Heart left ventricle (tissue), 16 donors: Measurements from ENCODE around the gene DOCK2. TPM values are rescaled to one million over a fixed set of nuclear protein-coding genes. Genes with fewer than 3 reads are reported as not detected.

ENCODE experiments used
- ATAC-seq, 4 donors: fragments of 200-7000 bp; cut with Tn5 transposase; one replicate each; pipeline ENCODE4 v1.9.1; 2020 to 2022; ENCODE audit warnings: moderate library complexity in 4 of 4, mild to moderate bottlenecking in 3 of 4, moderate number of reproducible peaks in 1 of 4
- DNase-seq, 5 donors: peaks; one replicate each; pipeline ENCODE4 v3.0.0-alpha.2; 2020
- H3K27ac ChIP-seq, 12 donors: fragments of 200-600 bp; sonication (generic) in 4 of 12; one replicate each; pipeline versions ENCODE4 v1.5.0 to v1.8.0; 2016 to 2022; ENCODE audit warnings: mild to moderate bottlenecking in 2 of 12
- H3K27me3 ChIP-seq, 9 donors: fragments of 200-600 bp; sonication (generic) in 2 of 9; one replicate each; pipeline versions ENCODE4 v1.5.1 to v1.8.0; 2016 to 2022; ENCODE audit warnings: mild to moderate bottlenecking in 3 of 9
- H3K36me3 ChIP-seq, 9 donors: fragments of 200-600 bp; sonication (generic) in 2 of 9; one replicate each; pipeline versions ENCODE4 v1.5.0 to v1.8.0; 2018 to 2022; ENCODE audit warnings: mild to moderate bottlenecking in 2 of 9
- H3K4me1 ChIP-seq, 12 donors: fragments of 200-600 bp; sonication (generic) in 4 of 12; one replicate each; pipeline versions ENCODE4 v1.5.0 to v1.8.0; 2016 to 2022; ENCODE audit warnings: mild to moderate bottlenecking in 3 of 12
- H3K4me3 ChIP-seq, 12 donors: fragments of 200-600 bp; sonication (generic) in 4 of 12; one replicate each; pipeline versions ENCODE4 v1.5.0 to v1.8.0; 2017 to 2022; ENCODE audit warnings: mild to moderate bottlenecking in 9 of 12, moderate library complexity in 4 of 12
- H3K9me3 ChIP-seq, 12 donors: fragments of 200-600 bp; sonication (generic) in 4 of 12; one replicate each; pipeline versions ENCODE4 v1.5.0 to v1.8.0; 2016 to 2022; ENCODE audit warnings: mild to moderate bottlenecking in 1 of 12
- CTCF ChIP-seq, 12 donors: fragments of 200-600 bp; sonication (generic) in 4 of 12; IDR thresholded peaks; one replicate each; pipeline versions ENCODE4 v1.5.0 to v1.8.0; 2018 to 2022; ENCODE audit warnings: antibody characterized with exemption in 12 of 12, mild to moderate bottlenecking in 5 of 12
- POLR2A ChIP-seq, 2 donors: fragments of 450-650 bp; IDR thresholded peaks; one replicate each; pipeline ENCODE4 v1.6.1; 2017; ENCODE audit warnings: antibody characterized with exemption in 2 of 2, mild to moderate bottlenecking in 2 of 2, moderate library complexity in 2 of 2
- WGBS, 4 donors: extraction: QIAGEN DNeasy Blood & Tissue Kit in 2 of 4; methylation state at CpG; one replicate each; pipeline versions ENCODE4 v1.1.5 to v1.1.7; 2013 to 2018; 5-methylcytosine and 5-hydroxymethylcytosine counted together
- intact Hi-C, 10 donors: fragments of 100-400 bp; cut with DNase I; formaldehyde crosslinking; loops; one replicate each; pipeline versions ENCODE4 v1.11.1 to v1.14.2; 2022
- polyA plus RNA-seq, 2 donors: library from polyadenylated mRNA; stranded (reverse); fragments of 200-250 nt; gene quantifications; one replicate each; pipeline ENCODE4 v1.2.3, GENCODE V29; 2013
- total RNA-seq, 9 donors: library from RNA; depleted of rRNA in 2 of 9; stranded (reverse); fragments of >200 nt in 2 of 9; fragmentation: NEBNext Ultra II Directional in 3 of 9; extraction: Animal tissue kit (Norgen Biotek cat#: 25700) in 3 of 9; gene quantifications; one replicate each; pipeline versions ENCODE4 v1.1.0 to v1.2.4, GENCODE V29; 2016 to 2023
- donor health status: ischemic (EF 13 %, LVEDD 7.1; RV severe dilation, severe dysfunction).
- donor health status: healthy with polysubstance abuse.
- donor health status: DM: no; HTN: yes; CAD: no.
- donor health status: DM: no; HTN: no; CAD: no.
- donor health status: ischemic (EF 25% LVEDD 6.9; RV normal size, moderate dysfunction).
- donor health status: ischemic (EF 25% LVEDD 5.7; RV mildly dilated, moderate dysfunction).
- donor health status: healthy.
- donor health status: DM: yes; HTN: yes; CAD: no.
- donor health status: ischemic (EF 35%, LVEDD 5.7; RV mildly dilated, moderate dysfunction).
- donor health status: nonischemic (EF 11% LVEDD 7.7; RV severe dilation, severe dysfunction).
- donor health status: DM: yes; HTN: yes; CAD: no.
- donor health status: PGD.
- donor health status: ischemic (EF 29% LVEDD 5.4; RV normal size, mild dysfunction).
- donor health status: nonischemic (EF 23%, LVEDD 6.1; RV moderate dilation, normal function).

Gene DOCK2
- total and polyA plus RNA-seq, 11 donors = 0.80 to 59.5 (median 4.6) TPM

- H3K27me3 ChIP-seq = peaks cover 0 to 6% (median 0%) of the 10 kb centered on the region in 9 donors
- H3K4me3 ChIP-seq = no peak overlapping the region
- peaks cover 0 to 65% (median 0%) of the 10 kb centered on the region in 9 donors for H3K36me3 ChIP-seq
- peaks cover 0 to 12% (median 0%) of the 10 kb centered on the region in 12 donors for H3K4me1 ChIP-seq
- TF ChIP-seq CTCF (IDR thresholded peaks at IDR 0.05) (no peak), POLR2A (IDR thresholded peaks at IDR 0.05) (no peak)
- H3K9me3 ChIP-seq = no peaks in the 10 kb centered on the region
- 55 to 64% (median 60%) methylated on average over 6 of the region's 6 CpGs for WGBS, 4 donors
- intact Hi-C loops = no loop called here
- DNase-seq (no peak), ATAC-seq (peak in 3 of 4 donors; percentile 31 to 40 (median 39))
- H3K27ac ChIP-seq = no peak overlapping the region
These were observed 108.5 kb downstream of the DOCK2 start for GRCh38 chr5:169745441-169746146.

- ATAC-seq = peak in 1 of 4 donors; percentile 36
These were observed 109.1 kb downstream of the DOCK2 start for GRCh38 chr5:169746147-169746694.

GRCh38 chr5:169748174-169748573 lies 111.1 kb downstream of the DOCK2 start:
- no peak for TF ChIP-seq POLR2A (IDR thresholded peaks at IDR 0.05)
- no peak for TF ChIP-seq CTCF (IDR thresholded peaks at IDR 0.05)
- peaks cover 0 to 3% (median 0%) of the 10 kb centered on the region in 12 donors for H3K4me1 ChIP-seq
- no peaks in the 10 kb centered on the region for H3K9me3 ChIP-seq
- 77 to 90% (median 81%) methylated on average over 3 of the region's 3 CpGs for WGBS, 4 donors
- no peak for ATAC-seq
- H3K27ac ChIP-seq = no peak overlapping the region
- no peak overlapping the region for H3K4me3 ChIP-seq
- peaks cover 0 to 74% (median 0%) of the 10 kb centered on the region in 9 donors for H3K36me3 ChIP-seq
- H3K27me3 ChIP-seq = peaks cover 0 to 6% (median 0%) of the 10 kb centered on the region in 9 donors
- DNase-seq = no peak
- intact Hi-C loops = no loop called here

More at GRCh38 chr5:169746147-169746694, 109.1 kb downstream of the DOCK2 start:
- H3K27ac ChIP-seq = no peak overlapping the region
- TF ChIP-seq POLR2A (IDR thresholded peaks at IDR 0.05) = no peak
- no peak for TF ChIP-seq CTCF (IDR thresholded peaks at IDR 0.05)
- H3K36me3 ChIP-seq = peaks cover 0 to 64% (median 0%) of the 10 kb centered on the region in 9 donors
- H3K4me3 ChIP-seq = no peak overlapping the region
- DNase-seq = no peak
- 28 to 44% (median 37%) methylated on average over 5 of the region's 5 CpGs for WGBS, 4 donors
- no peaks in the 10 kb centered on the region for H3K9me3 ChIP-seq
- peaks cover 0 to 6% (median 0%) of the 10 kb centered on the region in 9 donors for H3K27me3 ChIP-seq
- intact Hi-C loops = no loop called here
- peaks cover 0 to 12% (median 0%) of the 10 kb centered on the region in 12 donors for H3K4me1 ChIP-seq

GRCh38 chr5:169749295-169749694 lies 112.2 kb downstream of the DOCK2 start:
- ATAC-seq = no peak
- peaks cover 0 to 69% (median 0%) of the 10 kb centered on the region in 9 donors for H3K36me3 ChIP-seq
- H3K4me1 ChIP-seq = peaks cover 0 to 5% (median 0%) of the 10 kb centered on the region in 12 donors
- H3K9me3 ChIP-seq = no peaks in the 10 kb centered on the region
- WGBS, 4 donors = 85 to 89% (median 87%) methylated on average over 3 of the region's 3 CpGs
- H3K27ac ChIP-seq = no peak overlapping the region
- H3K4me3 ChIP-seq = no peak overlapping the region
- no peak for TF ChIP-seq CTCF (IDR thresholded peaks at IDR 0.05)
- peaks cover 0 to 6% (median 0%) of the 10 kb centered on the region in 9 donors for H3K27me3 ChIP-seq
- no peak for DNase-seq
- intact Hi-C loops = no loop called here
